Suppressor macrophage treated with lipopolysaccharide for 4 hours (primary cell): Measurements from ENCODE around the gene PTS.

ENCODE experiments used
- DNase-seq: peaks from one replicate; pipeline ENCODE4 v3.0.0-alpha.2; 2020

Gene PTS

DNA sequence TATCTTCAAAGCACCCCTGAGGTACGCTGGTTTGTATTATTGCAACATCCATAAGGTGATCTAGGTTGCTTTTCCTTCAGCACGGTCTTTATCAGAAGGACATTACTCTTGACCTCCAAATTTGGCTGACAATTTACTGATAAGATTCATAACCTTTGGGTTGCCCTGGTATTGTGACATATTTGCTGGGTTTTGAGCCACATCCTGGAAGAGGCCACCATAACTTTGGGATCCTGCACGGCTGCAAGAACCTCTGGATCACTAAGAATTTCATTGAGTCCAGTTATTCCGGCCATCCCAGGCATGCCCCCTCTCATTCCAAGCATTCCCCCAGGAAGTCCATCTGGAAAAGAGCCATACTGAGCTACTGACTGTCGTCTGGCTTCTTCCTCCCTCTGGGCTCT is 41.0 kb downstream of the PTS start:
- no peak for DNase-seq

- no peak for DNase-seq
These were observed 42.2 kb downstream of the PTS start for GRCh38 chr11:112268406-112268805.

GRCh38 chr11:112269139-112269538 is 42.9 kb downstream of the PTS start:
- DNase-seq = no peak

DNA sequence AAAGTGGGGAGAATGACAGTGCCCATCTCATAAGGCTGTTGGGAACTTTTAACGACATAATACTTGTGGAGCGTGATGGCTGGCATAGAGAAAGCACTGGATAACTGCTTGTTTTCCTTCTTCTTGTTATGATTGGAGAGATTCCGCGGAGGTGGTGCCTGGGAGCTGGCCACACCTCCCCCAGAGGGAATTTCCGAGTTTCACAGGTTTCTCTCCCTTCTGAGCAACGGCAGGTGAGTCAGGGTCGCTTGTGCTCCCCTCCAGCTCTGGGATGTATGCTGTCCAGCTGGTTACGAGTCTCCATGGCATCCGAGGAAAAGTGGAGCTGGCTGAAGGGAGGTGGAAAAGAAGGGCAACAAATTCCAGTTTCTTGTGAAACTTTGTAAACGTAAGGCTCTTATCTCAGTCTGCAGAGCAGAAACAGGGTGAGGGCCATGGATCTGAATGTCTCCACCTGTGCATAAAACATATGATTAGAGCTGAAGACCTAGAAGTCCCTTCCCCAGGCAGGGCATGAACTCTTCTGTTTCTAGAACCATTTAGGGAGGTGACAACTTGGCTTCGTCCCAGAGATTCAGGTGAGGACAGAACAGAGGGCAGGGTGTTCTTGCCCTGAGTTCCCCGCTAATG is 44.4 kb downstream of the PTS start:
- no peak for DNase-seq

- no peak for DNase-seq
These were observed 45.0 kb downstream of the PTS start for GRCh38 chr11:112271242-112271641.

DNA sequence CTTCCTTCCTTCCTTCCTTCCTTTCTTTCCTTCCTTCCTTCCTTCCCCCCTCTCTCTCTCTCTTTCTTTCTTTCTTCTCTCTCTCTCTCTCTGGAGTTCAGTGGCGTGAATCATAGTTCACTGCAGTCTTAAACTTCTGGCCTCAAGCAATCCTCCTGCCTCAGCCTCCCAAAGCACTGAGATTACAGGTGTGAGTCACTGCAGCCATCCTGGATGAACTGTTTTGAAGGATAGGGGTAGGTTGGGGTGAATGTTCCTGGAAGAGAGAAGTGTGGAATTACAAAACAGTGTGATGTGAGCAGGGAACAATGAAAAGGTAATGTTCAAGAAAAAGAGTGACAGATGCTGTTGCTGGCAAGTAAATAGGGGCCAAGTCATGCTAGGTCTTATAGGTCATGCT is 46.8 kb downstream of the PTS start:
- DNase-seq = no peak

GRCh38 chr11:112274007-112274783 is 48.0 kb downstream of the PTS start:
- no peak for DNase-seq

- no peak for DNase-seq
These were observed 50.8 kb downstream of the PTS start for GRCh38 chr11:112277029-112277428.

- DNase-seq = no peak
These were observed 51.7 kb downstream of the PTS start for GRCh38 chr11:112277941-112278340.

- DNase-seq = no peak
These were observed 52.6 kb downstream of the PTS start for GRCh38 chr11:112278803-112279202.

GRCh38 chr11:112279901-112280267 is 53.7 kb downstream of the PTS start:
- peak; percentile 75 for DNase-seq

- DNase-seq = peak; percentile 88
These were observed 54.3 kb downstream of the PTS start for GRCh38 chr11:112280268-112281126.

GRCh38 chr11:112281726-112282125 is 55.5 kb downstream of the PTS start:
- DNase-seq = no peak
